DLD1 (cell line): ENCODE measurements around the gene MEGF9.
"Not testable (repeated sequence)": the region's sequence is repeated elsewhere in the genome, so short reads cannot be mapped to it uniquely, and the experiment has no call there.

Source experiments
- in situ Hi-C: cut with HindIII; loops from 2 replicates; pipeline ENCODE4 v1.10.0; 2017; ENCODE audit warnings: low sequenced_read_pairs

Gene MEGF9

DNA sequence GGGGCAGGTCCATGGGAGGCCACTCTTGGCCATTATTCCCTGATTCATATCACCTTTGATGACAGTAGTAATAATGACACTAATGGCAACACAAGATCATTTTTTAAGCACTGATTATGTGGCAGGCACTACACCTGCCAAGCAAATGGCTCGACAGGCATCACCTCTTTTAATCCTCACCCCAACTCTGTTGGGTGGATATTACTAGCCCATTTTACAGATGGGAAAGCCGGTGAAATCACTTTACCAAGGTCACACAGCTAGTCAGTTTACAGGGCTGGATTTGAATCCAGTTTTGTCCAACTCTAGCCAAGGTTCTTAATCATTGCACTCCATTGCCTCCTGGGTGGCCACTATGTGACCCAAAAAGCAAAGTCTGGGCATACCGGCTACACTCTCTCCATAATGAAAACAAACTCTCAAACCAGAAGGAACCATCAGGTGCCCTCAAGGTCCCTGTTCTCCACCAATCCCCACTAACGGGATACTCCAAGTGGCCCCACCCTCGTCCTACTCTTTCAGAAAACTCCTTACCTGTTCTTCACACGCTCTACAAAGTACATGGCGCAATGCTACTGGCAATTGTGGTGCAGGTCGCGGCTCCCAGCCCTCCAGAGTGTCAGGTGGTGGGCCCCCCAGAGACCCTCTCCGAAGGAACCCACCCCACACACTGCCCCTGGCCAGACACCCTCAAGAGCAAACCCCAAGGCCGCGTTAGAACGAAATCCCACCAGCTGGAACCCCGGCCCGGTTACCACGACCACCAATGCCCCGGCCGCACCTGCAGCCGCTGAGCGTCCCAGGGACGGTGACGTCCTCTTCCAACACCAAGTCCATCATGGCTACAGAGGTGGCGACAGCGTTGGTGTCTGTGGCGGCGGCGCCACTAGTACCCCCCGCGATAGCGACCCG, 134.9 kb downstream of the MEGF9 start:
- in situ Hi-C loops = no loop called here

DNA sequence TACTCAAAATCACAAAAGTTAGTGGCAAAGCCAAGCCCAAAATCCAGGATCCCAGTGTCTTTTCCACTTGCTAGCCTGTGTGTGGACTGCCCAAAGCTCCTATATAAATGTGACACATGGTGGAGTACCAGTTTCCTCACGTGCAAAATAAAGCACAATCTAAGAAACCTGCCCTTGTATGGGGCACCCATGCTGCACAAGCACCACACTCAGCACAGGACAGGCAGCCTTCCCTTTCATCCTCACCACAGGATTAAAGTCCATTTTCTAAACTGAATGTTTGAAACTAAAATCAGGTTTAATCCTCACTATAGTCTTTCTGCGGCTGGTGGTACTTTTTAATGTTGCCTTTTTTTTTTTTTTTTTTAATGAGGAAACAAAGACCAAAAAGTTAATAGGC, 139.8 kb downstream of the MEGF9 start:
- in situ Hi-C loops = no loop called here

DNA sequence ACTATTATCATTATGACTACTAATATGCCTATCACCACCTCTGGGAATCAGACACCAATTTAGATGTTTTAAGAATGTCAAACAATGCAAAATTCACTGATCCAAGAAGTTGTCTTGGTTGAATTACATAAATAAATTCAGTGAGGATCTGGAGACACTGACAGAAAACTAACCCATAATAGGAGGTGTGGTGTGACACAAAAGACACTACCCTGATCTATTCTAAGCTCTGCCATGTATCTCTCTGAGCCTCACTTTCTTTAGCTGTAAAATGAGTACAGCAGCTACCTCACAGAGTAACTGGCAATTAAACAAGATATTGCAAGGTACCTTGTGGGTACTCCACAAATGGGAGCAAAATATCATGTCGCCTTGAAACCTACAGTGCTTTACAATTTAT, 141.8 kb downstream of the MEGF9 start:
- in situ Hi-C loops = no loop called here

DNA sequence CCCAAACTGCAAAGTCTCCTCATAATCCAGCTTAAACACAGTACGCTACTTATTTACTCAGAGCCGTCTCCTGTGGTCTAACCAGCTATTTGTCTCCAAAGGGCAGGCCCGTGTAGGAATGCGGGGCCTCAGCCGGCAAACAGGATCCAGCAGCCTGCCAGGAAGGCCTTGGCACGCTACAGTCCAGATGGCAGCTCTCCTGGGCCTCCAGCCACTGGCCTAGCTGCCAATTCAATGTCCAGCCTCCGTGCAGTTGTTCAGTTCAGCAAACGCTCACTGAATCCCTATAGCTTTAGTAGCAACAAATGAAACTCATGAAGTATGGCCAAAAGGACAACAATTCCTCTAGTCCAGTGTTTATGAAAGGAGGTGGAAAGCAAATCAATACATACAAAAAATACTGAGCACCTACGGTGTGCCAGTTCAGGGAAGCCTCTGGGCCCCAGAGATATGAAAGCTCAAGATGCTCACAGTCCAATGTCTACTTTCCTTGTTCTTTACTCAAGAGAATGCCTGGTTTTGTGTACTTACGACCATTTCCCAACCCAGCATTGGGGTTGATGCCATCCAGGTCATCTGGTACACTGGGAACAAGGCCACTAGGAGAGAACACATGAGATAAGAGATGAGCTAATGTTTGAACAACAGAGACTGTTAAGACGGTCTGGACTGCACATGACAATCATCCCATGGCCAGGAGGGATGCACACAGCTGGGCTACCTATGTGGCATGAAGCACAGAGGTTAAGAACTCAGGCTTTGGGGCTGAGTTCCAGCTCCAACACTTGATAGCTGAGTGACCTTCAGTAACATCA, 142.6 kb downstream of the MEGF9 start:
- in situ Hi-C loops = no loop called here

DNA sequence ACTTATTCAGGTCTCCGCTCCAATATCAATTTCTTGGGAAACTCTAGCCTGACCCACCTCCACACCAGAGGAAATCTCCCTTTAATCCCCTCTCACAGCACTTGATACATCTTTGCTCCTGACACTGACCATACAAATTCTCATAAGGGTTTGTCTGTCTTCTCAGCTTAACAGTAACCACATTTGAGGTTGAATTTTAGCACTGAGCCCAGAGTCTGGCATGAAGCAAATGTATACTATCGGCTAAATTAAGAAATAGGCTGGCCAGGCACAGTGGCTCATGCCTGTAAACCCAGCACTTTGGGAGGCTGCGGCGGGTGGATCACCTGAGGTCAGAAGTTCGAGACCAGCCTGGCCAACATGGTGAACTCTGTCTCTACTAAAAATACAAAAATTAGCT, 144.0 kb downstream of the MEGF9 start:
- in situ Hi-C loops = no loop called here

DNA sequence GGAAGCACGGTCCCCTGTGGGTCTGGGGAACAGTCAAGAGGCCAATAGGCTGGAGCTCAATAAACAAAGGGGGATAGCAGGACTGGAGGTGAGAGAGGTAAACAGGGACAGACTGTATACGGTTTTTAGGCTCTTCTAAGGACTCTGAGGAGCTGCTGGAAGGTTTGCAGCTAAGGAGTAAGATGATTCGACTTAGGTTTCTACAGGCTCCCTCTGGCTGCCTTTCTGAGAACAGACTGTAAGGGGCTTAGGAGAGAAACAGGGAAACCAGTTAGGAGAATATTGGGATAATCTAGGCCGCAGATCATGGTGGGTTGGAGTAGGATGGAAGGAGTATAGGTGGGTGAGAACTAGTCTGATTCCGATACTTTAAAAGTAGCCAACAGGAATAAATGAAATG, 144.7 kb downstream of the MEGF9 start:
- in situ Hi-C loops = no loop called here

DNA sequence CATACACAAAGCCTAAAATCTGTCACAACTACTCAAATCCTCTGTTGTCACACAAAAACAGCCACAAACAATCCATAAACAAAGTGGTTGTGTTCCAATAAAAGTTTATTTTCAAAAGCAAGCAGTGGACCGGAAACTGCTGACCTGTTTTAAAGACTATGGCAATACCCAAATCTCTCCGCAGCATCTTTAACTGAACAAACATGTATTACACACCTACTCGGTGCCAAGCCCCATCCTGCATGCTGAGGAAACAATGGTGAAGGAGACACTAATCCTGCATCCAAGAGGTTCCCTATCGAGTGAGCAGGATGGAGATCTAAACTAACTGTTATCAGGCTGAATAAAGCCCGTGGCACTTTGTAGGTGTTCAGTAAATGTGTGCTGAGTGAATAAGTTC, 145.5 kb downstream of the MEGF9 start:
- in situ Hi-C loops = no loop called here

DNA sequence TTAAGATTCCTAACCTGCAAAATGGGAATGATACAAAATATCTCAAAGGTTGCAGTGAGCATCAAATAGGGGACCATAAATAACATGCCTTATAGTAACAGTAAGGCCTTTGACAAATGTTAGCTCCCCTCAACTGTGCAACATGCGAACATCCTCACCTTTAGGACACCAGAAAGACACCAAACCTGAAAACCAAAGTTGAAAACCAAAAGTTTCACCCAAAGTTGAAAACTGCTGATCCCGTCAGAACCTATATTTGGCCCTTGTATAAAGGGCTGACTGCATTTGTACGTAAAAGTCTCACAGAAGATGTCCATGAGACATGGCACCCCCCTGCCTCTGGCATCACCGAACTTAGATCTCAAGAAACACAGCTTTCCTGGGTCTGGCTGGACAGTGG, 146.4 kb downstream of the MEGF9 start:
- in situ Hi-C loops = no loop called here

DNA sequence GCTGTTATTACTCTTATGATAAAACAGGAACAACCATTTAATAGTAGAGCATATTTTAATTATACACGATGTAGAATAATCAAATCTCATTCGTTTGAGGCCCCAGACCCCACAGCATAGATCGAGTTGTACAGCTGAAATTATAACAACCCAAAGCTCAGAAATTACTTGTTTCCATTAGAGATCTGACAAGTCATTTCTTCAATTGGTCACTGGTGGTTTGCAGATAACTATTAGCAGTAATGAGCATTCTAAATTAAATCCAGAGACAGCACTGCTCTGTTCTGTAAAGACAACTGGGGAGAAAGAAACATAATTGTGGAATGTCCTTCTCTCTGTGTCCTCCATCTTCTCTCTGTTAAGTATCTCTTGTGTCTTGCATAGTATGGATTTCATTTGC, 147.2 kb downstream of the MEGF9 start:
- in situ Hi-C loops = no loop called here

DNA sequence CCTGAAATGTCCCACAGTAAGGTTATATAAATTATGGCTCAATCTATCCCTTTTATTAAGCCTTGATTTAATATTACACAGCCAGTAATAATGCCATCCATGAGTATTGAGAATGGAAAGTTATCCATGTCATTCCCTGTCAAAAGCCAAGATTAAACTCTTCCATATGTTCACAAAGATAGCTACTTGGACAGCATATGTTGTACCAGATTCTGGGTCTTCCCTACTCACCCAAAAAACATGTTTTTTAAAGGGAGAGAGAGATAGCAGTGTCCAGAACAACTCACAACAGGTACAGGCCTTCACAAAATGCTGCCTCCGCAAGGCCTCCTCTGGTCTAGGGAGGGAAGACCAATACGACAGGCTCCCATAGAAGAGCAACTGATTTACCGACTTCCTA, 149.7 kb downstream of the MEGF9 start:
- in situ Hi-C loops = no loop called here

DNA sequence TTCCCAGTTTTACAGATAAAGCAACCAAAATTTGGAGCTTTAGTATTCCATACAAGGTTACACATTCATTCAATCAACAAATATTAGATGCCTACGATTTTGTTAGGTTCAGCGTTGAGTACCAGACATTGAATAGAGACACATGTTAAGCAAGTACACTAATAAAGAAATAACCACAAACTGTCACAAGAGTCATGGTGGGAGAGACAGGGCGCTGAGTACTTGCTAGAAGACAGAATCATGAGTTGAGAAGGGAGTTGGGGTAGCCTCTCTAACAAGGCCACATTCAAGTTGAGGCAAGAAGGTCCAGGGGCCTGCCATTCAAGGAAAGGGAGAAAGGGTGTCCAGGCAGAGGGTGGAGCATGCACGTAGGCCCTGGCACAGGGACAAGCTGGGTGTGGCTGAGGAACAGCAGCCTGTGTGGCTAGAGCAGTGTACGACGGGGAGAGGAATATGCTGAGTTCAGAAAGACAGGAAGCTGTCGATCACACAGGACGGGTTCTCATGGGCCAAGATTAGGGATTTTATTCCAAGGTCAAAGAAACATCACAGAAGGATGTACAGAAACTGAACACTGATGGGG, 151.3 kb downstream of the MEGF9 start:
- in situ Hi-C loops = no loop called here

DNA sequence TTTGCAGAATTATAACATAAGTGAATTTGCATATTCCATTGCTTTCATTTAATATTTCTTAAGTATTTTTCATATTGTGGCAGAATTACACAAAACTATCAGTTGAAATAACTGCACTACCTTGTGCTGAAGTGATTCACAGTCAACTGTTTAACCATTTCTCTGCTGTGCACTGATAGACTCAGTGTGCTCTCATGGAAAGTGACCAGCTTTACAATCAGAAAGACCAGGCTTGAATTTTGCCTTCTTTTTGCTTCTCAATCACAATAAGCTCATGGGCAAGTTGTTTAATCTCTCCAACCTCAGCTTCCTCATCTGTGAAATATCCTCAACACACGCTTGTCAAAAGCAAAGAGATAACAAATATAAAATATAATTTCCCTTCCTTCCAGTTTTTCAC, 152.6 kb downstream of the MEGF9 start:
- in situ Hi-C loops = no loop called here

DNA sequence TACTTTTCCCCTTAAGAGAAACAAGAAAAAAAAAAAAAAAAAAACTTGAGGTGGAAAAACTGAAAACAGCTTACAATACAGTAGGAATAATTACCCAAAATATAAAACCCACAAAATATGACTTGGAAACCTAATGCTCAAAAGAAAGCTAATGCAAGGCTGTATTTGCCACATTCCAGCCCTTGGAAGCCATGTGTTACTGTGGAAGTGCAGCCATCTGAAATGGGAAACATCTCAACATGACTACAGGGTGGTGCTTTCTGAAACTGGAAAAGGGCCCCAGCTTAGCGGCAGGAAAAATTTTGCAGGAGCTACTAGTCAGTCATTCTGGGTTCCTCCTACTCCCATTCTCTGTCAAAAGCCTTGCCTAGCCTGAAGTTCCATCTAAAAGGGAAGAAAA, 154.7 kb downstream of the MEGF9 start:
- in situ Hi-C loops = no loop called here

DNA sequence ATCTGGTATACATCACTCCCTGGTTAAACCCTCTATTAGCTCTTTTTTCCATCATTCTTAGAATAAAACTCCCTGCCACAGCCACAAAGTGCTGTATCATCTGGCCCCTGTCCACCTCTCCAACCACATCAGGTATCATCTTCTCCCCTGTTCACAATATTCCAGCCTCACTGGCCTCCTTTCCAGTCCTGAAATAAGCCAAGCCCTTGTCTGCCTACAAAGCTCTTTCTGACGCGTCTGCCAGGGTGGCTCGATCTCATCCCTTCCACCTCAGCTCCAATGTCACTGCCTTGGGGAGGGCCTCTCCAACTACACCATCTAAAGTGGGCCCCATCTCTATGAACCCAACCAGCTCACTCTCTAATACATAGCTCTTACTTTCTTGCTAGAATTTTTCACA, 155.8 kb downstream of the MEGF9 start:
- in situ Hi-C loops = no loop called here

DNA sequence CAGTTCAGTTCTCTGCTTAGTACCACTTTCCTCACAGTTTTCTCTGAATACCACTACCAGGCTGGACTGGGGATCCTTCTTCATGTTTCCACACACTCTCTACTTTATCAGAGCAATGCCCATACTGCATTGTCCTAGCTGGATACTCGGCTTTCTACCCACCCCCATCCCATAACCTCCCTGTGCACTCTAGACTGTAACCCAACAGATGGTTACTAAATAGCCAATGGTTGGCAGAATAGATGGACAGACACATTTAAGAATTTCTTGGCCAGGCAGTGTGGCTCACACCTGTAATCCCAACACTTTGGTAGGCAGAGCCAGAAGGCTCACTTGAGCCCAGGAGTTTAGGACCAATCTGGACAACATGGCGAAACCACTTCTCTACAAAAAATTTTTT, 157.1 kb downstream of the MEGF9 start:
- in situ Hi-C loops = no loop called here

DNA sequence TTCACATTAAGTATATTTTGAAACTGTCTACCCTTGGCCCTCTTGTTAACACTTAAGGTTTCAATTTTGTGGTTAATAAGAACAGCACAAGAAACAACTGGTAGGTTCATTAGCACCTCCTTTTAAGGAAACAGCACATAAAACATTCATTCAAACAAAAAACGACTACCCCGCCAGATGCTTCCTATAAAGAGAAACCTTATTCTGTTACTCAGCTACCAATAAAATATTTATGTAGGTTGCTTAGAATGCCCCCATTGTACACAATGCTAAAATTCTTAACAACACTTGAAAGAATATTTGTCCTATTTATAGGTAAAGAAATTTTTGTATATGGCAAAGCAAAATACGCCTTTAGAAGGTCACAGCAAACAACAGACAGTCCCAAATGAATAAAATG, 157.5 kb downstream of the MEGF9 start:
- in situ Hi-C loops = no loop called here

DNA sequence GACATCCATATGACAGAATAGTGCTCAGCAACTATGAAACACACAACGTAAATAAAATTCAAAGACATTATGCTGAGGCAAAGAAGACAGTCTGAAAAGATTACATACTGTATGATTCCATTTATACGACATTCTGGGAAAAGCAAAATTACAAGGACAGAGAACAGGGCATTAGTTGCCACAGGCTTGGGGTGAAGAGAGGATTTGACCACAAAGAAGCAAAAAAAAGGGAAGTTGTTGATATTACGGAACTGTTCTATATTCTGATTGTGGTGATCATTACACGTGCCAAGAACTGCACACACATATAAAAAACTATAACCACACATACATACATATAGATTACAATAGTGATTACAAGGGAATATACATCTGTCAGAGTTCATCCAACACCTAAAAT, 158.4 kb downstream of the MEGF9 start:
- in situ Hi-C loops = no loop called here

DNA sequence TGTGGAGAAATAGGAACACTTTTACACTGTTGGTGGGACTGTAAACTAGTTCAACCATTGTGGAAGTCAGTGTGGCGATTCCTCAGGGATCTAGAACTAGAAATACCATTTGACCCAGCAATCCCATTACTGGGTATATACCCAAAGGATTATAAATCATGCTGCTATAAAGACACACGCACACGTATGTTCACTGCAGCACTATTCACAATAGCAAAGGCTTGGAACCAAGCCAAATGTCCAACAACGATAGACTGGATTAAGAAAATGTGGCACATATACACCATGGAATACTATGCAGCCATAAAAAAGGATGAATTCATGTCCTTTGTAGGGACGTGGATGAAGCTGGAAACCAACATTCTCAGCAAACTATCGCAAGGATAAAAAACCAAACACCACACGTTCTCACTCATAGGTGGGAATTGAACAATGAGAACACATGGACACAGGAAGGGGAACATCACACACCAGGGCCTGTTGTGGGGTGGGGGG, 162.0 kb downstream of the MEGF9 start:
- in situ Hi-C loops = not testable (repeated sequence)
